Measurements from ENCODE around the gene TRAF7.

TRAF7 gene

DNA sequence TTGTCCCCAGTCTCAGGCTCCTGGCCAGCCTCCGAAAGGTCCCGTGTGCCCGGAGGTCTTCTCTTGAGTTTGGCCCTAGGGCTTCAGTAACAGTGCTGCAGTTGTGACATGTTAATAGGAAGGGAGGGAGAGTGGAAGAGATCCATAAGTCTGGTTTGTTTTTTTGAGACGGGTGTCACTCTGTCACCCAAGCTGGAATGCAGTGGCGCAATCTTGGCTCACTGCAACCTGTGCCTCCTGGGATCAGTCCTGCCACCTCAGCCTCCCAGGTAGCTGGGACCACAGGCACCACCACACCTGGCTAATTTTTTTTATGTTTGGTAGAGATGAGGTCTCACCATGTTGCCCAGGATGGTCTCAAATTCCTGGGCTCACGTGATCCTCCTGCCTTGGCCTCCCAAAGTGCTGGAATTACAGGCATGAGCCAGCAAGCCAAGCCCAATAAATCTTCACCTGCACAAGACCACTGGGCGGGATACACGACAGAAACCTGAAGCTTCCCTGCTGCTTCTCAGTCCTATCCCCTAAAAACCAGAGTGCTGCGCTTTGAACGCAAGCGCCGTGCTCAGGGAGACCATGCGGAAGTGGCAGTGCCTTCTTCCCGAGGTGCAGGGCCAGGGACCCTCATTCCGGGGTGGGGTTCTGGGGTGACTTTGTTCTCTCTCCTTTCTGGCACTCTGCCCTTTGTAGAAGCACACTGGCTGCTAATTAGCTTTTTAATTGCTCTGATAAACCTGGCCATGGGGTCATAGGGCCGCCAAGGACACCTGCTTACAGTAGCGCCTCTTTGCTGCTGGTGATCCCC is 10.9 kb downstream of the TRAF7 start:
- no peak for DNase-seq

DNA sequence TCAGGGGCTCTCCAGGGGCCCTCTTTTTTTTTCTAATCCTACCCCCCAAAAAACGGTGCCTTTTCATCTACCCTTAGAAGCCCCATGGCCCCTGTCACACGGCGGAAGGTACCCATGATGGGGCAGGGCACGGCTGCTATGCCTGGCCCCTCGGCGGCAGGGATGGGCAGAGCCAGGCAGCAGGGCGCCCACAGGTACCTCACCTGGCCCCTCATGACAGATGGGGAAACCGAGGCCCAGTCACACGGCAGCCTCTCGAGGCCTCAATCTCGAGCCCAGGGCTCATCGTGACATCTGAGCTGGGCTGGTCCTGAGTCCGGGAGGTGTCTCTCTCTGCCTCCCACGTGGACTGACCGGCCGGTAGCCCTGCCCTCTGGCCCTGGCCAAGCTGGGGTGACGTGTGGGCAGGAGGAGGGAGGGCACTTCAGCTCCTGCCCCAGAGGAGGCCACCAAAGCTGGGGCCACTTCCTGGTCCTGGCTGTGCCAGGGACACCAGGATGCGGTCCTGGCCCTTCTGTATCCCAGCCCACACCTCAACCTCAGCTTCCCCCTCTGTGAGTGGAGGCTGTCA is 11.6 kb downstream of the TRAF7 start:
- DNase-seq: no peak

- no peak for DNase-seq
Observed at GRCh38 chr16:2170080-2170479, 14.5 kb downstream of the TRAF7 start.

- no peak for DNase-seq
Observed at GRCh38 chr16:2170587-2171435, 15.2 kb downstream of the TRAF7 start.

- no peak for DNase-seq
Observed at GRCh38 chr16:2171601-2172178, 16.1 kb downstream of the TRAF7 start.

GRCh38 chr16:2172688-2173335 is 17.2 kb downstream of the TRAF7 start:
- no peak for DNase-seq

- DNase-seq: no peak
Observed at GRCh38 chr16:2173366-2173765, 17.8 kb downstream of the TRAF7 start.

- DNase-seq: no peak
Observed at GRCh38 chr16:2173916-2174315, 18.3 kb downstream of the TRAF7 start.

DNA sequence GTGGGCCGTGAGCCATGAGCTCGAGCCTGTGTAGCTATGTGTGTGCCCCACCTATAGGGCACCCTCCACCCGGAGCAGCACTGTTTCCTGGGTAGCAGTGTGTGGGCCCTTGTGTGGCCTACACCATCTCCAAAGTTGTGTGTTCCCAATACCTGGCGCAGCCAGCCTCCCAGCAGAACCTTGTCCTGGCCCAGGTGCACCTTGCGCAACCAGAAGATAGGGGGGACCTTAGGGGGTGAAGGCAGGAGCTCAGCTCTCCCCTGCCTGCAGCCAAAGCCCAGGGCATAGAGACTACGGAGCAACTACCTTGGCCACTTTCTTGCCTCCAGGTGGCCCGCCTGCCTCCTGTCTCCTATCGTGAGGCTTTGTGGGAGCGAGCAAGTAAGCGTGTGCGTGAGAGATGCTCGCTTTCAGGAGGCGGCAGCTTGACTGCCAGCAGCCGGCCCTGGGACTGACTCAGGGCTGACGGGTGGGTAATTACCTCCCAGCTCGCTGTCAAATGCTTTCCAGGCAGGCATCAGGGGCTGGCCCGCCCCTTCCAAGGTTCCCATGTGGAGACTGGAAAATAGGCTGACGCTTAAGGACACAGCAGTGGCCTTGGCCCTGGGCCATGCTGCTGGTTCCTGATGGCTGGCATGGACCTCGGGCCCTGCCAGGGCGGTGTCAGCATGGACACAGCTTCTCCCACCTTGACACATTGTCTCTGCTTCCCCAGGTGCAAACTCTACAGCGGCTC is 19.0 kb downstream of the TRAF7 start:
- no peak for DNase-seq

DNA sequence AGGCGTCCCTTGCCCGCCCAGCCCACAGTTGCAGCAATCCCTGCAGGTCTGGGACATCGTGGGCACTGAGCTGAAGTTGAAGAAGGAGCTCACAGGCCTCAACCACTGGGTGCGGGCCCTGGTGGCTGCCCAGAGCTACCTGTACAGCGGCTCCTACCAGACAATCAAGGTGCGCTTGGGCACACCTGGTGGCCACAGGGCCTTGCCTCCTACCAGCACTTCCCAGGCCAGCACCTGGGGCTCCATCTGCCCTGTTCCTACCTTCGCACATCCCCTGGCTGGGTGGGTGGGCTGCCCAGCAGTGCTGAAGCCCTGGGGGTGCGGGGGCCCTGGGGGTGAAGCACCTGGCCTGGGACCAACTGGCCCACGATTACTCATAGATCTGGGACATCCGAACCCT is 19.9 kb downstream of the TRAF7 start:
- no peak for DNase-seq

- DNase-seq: no peak
Observed at GRCh38 chr16:2176047-2176446, 20.5 kb downstream of the TRAF7 start.

DNA sequence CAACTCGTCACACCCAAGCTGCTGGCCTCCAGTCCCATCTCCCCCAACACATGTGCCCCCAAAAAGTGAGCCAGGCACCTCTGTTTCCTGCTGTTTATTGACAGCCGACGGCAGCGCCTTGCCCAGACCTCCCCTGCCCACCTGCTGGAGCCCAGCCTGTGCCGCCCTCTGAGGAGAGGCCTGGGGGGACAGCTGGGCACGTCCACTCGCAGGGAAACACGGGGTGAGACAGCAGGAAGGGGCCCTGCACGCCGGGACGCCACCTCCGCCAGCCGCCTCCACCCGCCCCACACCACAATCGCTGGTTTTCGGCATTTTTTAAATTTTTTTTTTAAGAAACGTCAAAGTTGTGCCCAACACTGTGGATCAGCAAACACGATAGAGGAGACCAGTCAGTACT is 21.5 kb downstream of the TRAF7 start:
- DNase-seq: no peak

GRCh38 chr16:2177561-2177960 is 22.0 kb downstream of the TRAF7 start:
- DNase-seq: no peak

GRCh38 chr16:2178321-2179106 is 22.9 kb downstream of the TRAF7 start:
- DNase-seq: peak; percentile 18

DNA sequence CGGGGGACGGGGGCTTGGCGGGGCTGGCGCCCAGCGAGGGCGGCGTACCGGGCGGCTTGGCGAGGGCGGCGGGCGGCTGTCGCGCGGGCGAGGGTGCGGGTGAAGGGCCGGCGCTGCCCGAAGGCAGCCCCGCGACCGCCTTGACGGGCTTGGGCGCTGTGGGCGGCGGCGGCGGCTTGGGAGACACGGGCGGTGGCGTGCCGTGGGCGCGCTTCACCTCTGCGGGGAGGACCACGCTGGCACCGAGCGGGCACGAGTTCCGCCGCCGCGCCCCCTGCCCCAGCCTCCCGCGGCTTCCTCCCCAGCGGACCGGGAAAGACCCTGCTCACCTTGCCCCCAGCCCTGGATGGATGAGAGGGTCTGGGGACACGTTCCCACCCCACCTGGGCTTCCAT is 23.5 kb downstream of the TRAF7 start:
- DNase-seq: no peak

GRCh38 chr16:2179576-2179975 is 24.0 kb downstream of the TRAF7 start:
- no peak for DNase-seq

DNA sequence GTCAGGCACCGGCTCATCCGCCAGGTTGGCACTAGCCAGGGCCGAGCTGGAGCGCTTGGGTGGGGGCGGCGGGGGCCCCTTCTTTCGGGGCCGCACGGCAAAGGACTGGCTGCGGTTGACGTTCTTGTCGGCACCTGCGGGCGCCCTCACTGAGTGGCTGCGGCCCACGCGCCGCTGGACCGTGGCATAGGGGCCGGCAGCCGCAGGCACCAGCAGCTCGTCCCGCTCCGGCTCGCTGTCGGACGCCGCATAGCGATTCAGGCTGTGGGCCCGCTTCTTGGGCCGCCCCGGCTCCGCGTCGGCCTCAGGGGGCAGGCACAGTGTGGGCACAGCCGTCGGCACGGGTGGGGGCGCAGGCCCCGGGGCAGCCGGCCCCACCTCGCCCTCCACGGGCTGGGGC is 24.9 kb downstream of the TRAF7 start:
- no peak for DNase-seq

- DNase-seq: no peak
Observed at GRCh38 chr16:2180962-2181923, 25.7 kb downstream of the TRAF7 start.

DNA sequence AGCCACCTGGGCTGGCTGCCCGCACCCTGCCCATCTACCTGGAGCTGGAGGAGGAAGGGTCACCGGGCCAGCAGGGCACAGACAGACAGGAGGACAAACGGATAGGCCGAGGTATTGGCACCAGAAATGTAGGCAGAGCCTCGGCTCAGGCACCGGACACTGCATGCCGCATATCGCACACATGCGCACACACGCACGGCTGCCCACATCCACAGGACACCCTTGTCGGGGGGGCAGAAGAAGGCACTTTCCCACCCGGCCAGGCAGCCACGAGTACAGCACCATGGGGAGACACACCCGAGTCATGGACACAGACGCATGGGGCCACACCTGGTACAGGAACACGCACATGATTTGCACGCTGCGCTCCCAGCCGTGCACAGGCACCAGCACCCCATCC is 26.4 kb downstream of the TRAF7 start:
- DNase-seq: no peak

DNA sequence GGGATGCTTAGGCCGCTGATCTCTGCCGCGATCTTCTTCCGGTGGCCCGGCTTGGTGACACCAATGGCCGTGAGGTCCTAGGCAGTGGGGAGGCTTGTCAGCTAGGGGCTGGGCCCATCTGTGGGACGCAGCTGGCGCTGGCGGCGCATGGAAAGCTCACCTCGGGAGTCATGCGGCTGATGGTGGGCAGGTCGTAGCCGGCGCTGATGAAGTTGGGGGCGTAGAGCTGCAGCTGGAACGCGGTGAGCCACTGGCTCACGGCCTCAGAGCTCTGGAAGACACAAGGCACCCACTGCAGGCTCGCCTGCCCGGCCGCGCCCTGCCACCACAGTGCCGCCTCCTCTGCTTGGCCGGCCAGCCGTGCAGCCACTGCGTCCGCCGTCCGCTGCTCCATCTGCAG is 28.1 kb downstream of the TRAF7 start:
- DNase-seq: no peak
